Hematopoietic multipotent progenitor cell treated with erythropoietin and hydrocortisone succinate and interleukin-3 and kit ligand, for 8 days (in vitro differentiated cells): ENCODE measurements around the gene CIB1.
"Not testable (repeated sequence)": the region's sequence is repeated elsewhere in the genome, so short reads cannot be mapped to it uniquely, and the experiment has no call there.

Source experiments
- DNase-seq: peaks from one replicate; pipeline ENCODE4 v3.0.0-alpha.2; 2015

CIB1 gene

GRCh38 chr15:90233387-90234095 is at the start of gene CIB1:
TSS of gene CIB1 (minus strand) at chr15:90233941. CDS start at chr15:90233885, 56 bp downstream.
- DNase-seq, result peak; percentile 96

- DNase-seq, result not testable (repeated sequence)
These were observed 47.9 kb upstream of the CIB1 start for GRCh38 chr15:90281637-90282036.

- not testable (repeated sequence) for DNase-seq
These were observed 47.0 kb upstream of the CIB1 start for GRCh38 chr15:90280743-90281142.

- not testable (repeated sequence) for DNase-seq
These were observed 44.7 kb upstream of the CIB1 start for GRCh38 chr15:90278467-90278866.

GRCh38 chr15:90271459-90272166 is 37.9 kb upstream of the CIB1 start:
- DNase-seq, result no peak

GRCh38 chr15:90270502-90271150 is 36.9 kb upstream of the CIB1 start:
- DNase-seq, result no peak

- no peak for DNase-seq
These were observed 34.7 kb upstream of the CIB1 start for GRCh38 chr15:90268415-90268814.

- peak; percentile 31 for DNase-seq
These were observed 32.7 kb upstream of the CIB1 start for GRCh38 chr15:90266485-90266884.

- DNase-seq, result peak; percentile 61
These were observed 32.3 kb upstream of the CIB1 start for GRCh38 chr15:90266061-90266431.

GRCh38 chr15:90265271-90266060 is 31.7 kb upstream of the CIB1 start, which contains the start of gene NGRN:
TSS of gene NGRN (plus strand) at chr15:90265672. CDS start at chr15:90265713, 41 bp downstream.
- DNase-seq, result peak; percentile 94

GRCh38 chr15:90264671-90265070 is 30.9 kb upstream of the CIB1 start:
- peak; percentile 16 for DNase-seq

- no peak for DNase-seq
These were observed 28.7 kb upstream of the CIB1 start for GRCh38 chr15:90262426-90262825.

GRCh38 chr15:90261811-90262210 is 28.1 kb upstream of the CIB1 start:
- DNase-seq, result no peak

GRCh38 chr15:90260731-90261130 is 27.0 kb upstream of the CIB1 start:
- DNase-seq, result not testable (repeated sequence)

- no peak for DNase-seq
These were observed 25.8 kb upstream of the CIB1 start for GRCh38 chr15:90259524-90259923.

- DNase-seq, result no peak
These were observed 24.0 kb upstream of the CIB1 start for GRCh38 chr15:90257776-90258175.

- DNase-seq, result peak; percentile 90
These were observed 15.6 kb upstream of the CIB1 start, which contains the start of gene TTLL13 for GRCh38 chr15:90249203-90249863. TSS of gene TTLL13 (plus strand) at chr15:90249556. CDS start at chr15:90250631, 1,075 bp downstream.

GRCh38 chr15:90248789-90249202 is 15.1 kb upstream of the CIB1 start:
- peak; percentile 18 for DNase-seq

GRCh38 chr15:90243943-90244639 is 10.3 kb upstream of the CIB1 start:
- DNase-seq, result no peak

- DNase-seq, result peak; percentile 31
These were observed 7.8 kb upstream of the CIB1 start for GRCh38 chr15:90241343-90242192.

- no peak for DNase-seq
These were observed 7.1 kb upstream of the CIB1 start for GRCh38 chr15:90240856-90241255.
